ENCODE results near the gene TANGO6. TPM values are rescaled to one million over a fixed set of nuclear protein-coding genes. Genes with fewer than 3 reads are reported as not detected.
"Not testable (repeated sequence)": the region's sequence is repeated elsewhere in the genome, so short reads cannot be mapped to it uniquely, and the experiment has no call there.

The TANGO6 gene
- total and polyA plus RNA-seq, 4 donors, result 10.7 to 24.8 (median 13.9) TPM

DNA sequence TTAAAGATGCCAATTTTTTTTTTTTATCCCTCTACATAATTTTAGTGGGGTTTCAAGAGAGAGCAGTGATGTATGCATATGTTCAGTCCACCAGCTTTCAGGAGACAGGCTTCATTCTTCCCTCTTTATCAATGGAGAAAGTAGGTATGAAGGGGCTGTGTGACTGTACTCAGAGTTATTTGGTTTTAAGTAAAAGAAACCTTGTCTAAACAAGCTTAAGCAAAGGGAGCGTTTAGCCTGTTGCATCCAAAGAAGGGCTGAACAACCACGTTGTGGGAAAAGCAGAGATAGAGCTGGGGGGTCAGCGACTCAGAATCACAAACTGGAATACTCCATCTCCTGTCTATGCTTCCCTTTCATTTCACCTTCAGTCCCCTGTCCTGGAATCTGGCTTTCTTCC, 211.7 kb downstream of the TANGO6 start:
- no peak for DNase-seq (ENCODE audit: low read depth in 4 of 6, low spot score in 6 of 6)
- WGBS (ENCODE audit: insufficient coverage), result no CpG with 5 or more reads among the region's 3 CpGs
- H3K9me3 ChIP-seq (ENCODE audit: control insufficient read depth, insufficient read depth, low read length), result no peaks in the 10 kb centered on the region
- no peak overlapping the region for H3K27ac ChIP-seq (ENCODE audit: low read depth, low read length)
- no peaks in the 10 kb centered on the region for H3K36me3 ChIP-seq (ENCODE audit: control insufficient read depth, insufficient read depth, low read length)
- no peak overlapping the region for H3K4me3 ChIP-seq (ENCODE audit: low read depth, low read length)
- no peaks in the 10 kb centered on the region for H3K27me3 ChIP-seq (ENCODE audit: control insufficient read depth, insufficient read depth, low read length)
- no peaks in the 10 kb centered on the region for H3K4me1 ChIP-seq (ENCODE audit: control insufficient read depth, insufficient read depth, low read length)

DNA sequence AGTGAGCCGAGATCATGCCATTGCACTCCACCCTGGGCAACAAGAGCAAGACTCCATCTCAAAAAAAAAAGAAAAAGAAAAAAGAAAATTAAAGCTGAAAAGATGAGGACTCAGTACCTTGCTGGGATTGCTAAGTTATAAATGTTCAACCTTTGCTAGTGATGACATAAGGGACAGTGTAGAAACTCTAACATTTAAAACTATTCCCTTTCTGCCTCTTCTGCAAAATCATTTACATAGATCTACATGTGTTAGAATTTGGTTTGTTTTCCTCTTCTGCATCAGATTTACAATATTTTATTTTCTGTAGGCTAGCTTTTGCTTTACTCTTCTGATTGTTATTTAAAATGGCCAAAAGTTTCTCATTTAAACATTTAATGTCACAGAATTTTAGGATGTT, 212.6 kb downstream of the TANGO6 start:
- Histone ChIP-seq H3K27me3 (ENCODE audit: control insufficient read depth, insufficient read depth, low read length) (no peaks in the 10 kb centered on the region), H3K36me3 (ENCODE audit: control insufficient read depth, insufficient read depth, low read length) (no peaks in the 10 kb centered on the region), H3K4me3 (ENCODE audit: low read depth, low read length) (no peak overlapping the region), H3K4me1 (ENCODE audit: control insufficient read depth, insufficient read depth, low read length) (no peaks in the 10 kb centered on the region), H3K9me3 (ENCODE audit: control insufficient read depth, insufficient read depth, low read length) (no peaks in the 10 kb centered on the region), H3K27ac (ENCODE audit: low read depth, low read length) (no peak overlapping the region)
- DNase-seq (ENCODE audit: low read depth in 4 of 6, low spot score in 6 of 6), result no peak
- WGBS (ENCODE audit: insufficient coverage), result no CpG with 5 or more reads among the region's 1 CpG

DNA sequence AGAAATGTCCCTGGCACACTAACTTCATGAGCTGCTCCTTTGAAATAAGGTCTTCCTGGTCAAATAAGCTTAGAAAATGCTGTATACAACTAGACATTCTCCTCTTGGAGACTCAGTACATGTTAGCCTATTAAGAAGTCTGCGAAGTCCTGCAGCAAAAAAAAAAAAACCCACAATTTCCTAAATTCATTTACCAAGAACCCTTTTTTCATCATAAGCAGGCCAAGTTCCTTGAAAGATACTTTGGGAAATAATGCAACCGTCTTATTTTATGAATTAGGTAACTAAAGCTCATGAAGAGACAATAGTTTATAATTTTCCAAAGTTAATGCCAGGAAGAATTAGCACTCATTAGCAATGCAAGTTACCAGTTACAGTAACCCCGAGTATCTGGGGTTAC, 213.1 kb downstream of the TANGO6 start:
- Histone ChIP-seq H3K4me1 (ENCODE audit: control insufficient read depth, insufficient read depth, low read length) (no peaks in the 10 kb centered on the region), H3K27me3 (ENCODE audit: control insufficient read depth, insufficient read depth, low read length) (no peaks in the 10 kb centered on the region), H3K36me3 (ENCODE audit: control insufficient read depth, insufficient read depth, low read length) (no peaks in the 10 kb centered on the region)

DNA sequence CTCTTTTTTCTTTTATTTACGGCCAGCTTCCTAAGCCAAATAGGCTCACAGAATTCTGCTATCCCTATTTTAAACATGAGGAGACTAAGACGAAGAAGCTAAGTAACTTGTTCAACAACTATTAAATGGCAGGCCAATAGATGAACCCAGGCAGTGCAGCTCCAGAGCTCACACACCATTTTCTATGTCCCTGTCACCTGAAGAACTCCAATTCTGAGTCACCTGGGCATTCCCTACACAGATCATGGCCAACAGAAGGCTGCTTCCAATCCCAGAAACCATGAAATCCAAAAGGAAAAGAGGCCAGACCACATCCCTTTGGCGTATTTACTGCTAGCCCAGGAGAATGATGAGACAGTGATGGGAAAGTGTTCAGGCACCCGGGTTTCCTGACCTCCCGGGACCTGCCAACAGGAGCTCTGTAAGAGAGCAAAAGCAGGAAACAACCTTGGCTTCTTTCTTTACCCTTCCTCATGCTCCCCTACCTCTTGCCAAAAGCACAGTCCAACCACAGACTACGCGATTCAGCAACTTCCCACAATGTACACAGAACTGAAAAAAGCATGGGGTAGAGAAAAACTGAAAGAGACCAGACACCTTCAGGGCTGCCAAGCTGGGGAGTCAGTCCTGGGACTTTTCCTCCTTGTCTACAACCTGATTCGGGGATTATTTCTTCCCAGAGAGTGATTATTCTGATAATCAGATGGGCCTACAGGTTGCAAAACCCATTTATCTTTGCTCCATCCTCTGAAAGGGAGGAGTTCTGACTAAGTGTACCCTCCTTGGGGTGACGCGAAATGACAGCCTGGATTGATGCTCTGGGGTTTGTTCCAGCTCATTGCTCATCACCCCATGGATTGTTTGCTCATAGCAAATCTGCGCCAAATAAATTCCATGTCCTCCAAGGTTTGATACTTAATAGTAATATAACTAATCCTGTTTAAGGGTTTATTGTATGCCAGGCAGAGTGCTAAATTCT, 214.4 kb downstream of the TANGO6 start:
- H3K27ac ChIP-seq (ENCODE audit: low read depth, low read length), result no peak overlapping the region
- WGBS (ENCODE audit: insufficient coverage), result 65% methylated on average over 5 of the region's 11 CpGs
- H3K4me1 ChIP-seq (ENCODE audit: control insufficient read depth, insufficient read depth, low read length), result no peaks in the 10 kb centered on the region

More for the DNA sequence above, 213.1 kb downstream of the TANGO6 start:
- Histone ChIP-seq H3K9me3 (ENCODE audit: control insufficient read depth, insufficient read depth, low read length) (no peaks in the 10 kb centered on the region), H3K4me3 (ENCODE audit: low read depth, low read length) (no peak overlapping the region), H3K27ac (ENCODE audit: low read depth, low read length) (no peak overlapping the region)
- 80% methylated on average over 1 of the region's 3 CpGs for WGBS (ENCODE audit: insufficient coverage)
- DNase-seq (ENCODE audit: low read depth in 4 of 6, low spot score in 6 of 6), result no peak

DNA sequence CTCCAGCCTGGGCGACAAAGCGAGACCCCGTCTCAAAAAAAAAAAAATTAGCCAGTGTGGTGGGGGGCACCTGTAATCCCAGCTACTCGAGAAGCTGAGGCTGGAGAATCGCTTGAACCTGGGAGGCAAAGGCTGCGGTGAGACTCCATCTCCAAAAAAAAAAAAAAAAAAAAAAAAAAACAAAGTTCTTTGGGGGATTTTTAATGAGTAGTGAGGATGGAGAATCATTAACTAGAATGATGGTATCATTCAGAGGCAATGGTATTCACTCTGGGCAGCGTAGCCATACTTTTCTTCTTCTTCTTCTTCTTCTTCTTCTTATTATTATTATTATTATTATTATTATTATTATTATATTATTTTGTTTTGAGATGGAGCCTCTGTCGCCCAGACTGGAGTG, 220.2 kb downstream of the TANGO6 start:
- not testable (repeated sequence) for H3K27me3 ChIP-seq (ENCODE audit: control insufficient read depth, insufficient read depth, low read length); H3K36me3 ChIP-seq (ENCODE audit: control insufficient read depth, insufficient read depth, low read length); H3K9me3 ChIP-seq (ENCODE audit: control insufficient read depth, insufficient read depth, low read length); H3K4me3 ChIP-seq (ENCODE audit: low read depth, low read length); H3K27ac ChIP-seq (ENCODE audit: low read depth, low read length); H3K4me1 ChIP-seq (ENCODE audit: control insufficient read depth, insufficient read depth, low read length); DNase-seq (ENCODE audit: low read depth in 4 of 6, low spot score in 6 of 6)
- WGBS (ENCODE audit: insufficient coverage), result no CpG with 5 or more reads among the region's 8 CpGs

More for the DNA sequence above, 214.4 kb downstream of the TANGO6 start:
- Histone ChIP-seq H3K9me3 (ENCODE audit: control insufficient read depth, insufficient read depth, low read length) (no peaks in the 10 kb centered on the region), H3K36me3 (ENCODE audit: control insufficient read depth, insufficient read depth, low read length) (no peaks in the 10 kb centered on the region), H3K4me3 (ENCODE audit: low read depth, low read length) (no peak overlapping the region), H3K27me3 (ENCODE audit: control insufficient read depth, insufficient read depth, low read length) (no peaks in the 10 kb centered on the region)
- DNase-seq (ENCODE audit: low read depth in 4 of 6, low spot score in 6 of 6), result peak in 1 of 6 donors; percentile 23

DNA sequence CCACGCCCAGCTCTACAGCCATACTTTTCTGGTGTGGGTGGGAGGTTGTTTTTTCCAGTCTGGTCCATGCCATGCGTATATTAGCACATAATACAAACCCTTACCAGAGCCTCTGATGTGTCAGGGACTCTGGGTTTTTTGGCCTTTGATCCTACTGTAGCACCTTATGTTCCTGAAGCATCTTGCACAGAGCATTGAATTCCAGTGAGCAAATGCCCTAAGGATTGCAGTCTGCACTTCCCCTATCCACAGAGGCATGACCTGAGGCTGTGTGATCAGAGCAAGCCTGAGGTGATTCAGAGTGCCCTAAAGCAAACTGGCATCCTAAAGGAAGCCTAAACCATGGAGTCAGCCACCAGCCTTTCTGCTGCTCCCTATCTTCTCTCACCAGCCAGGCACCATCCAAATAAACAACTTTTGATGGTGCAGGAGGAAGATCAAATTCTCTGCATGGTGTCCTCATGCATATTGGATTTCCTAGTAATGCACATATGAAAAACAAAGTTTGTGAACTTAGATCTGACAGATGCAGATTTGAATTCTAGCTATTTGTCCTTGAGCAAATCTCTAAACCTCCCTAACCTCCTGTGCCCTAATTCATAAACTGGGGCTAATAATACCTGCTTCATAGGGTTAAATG, 220.9 kb downstream of the TANGO6 start:
- no peaks in the 10 kb centered on the region for H3K9me3 ChIP-seq (ENCODE audit: control insufficient read depth, insufficient read depth, low read length)
- H3K27me3 ChIP-seq (ENCODE audit: control insufficient read depth, insufficient read depth, low read length), result no peaks in the 10 kb centered on the region
- no peak overlapping the region for H3K4me3 ChIP-seq (ENCODE audit: low read depth, low read length)
- no peaks in the 10 kb centered on the region for H3K36me3 ChIP-seq (ENCODE audit: control insufficient read depth, insufficient read depth, low read length)
- WGBS (ENCODE audit: insufficient coverage), result no CpG with 5 or more reads among the region's 2 CpGs
- H3K27ac ChIP-seq (ENCODE audit: low read depth, low read length), result no peak overlapping the region
- DNase-seq (ENCODE audit: low read depth in 4 of 6, low spot score in 6 of 6), result no peak
- peaks cover 5% of the 10 kb centered on the region for H3K4me1 ChIP-seq (ENCODE audit: control insufficient read depth, insufficient read depth, low read length)

DNA sequence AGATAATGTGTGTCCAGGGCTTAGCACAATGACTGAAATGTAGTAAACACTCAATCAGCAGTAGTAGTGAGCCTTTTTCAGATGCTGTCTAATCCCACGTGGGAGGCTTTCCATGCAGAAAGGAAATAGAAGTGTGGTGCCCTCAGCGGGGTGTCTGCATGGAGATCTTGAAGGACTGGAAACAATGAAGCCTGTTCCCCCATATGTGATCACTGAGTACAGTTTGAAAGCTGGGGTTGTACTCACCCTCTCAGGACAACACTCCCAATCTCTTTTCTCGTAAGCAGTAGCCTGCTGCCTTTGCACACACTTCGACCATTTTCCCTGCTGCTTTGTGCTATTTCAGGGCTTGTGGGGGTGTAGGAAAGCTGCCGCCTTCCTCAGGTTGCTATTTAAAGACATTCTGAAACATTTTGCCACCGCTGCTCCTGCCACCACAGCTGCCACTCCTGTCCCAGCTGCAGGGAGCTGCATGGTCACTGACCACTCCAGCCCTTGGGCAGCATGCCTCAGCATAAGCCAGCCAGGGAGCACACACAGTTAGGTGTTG, 221.5 kb downstream of the TANGO6 start:
- WGBS (ENCODE audit: insufficient coverage), result 24% methylated on average over 3 of the region's 6 CpGs
- Histone ChIP-seq H3K9me3 (ENCODE audit: control insufficient read depth, insufficient read depth, low read length) (no peaks in the 10 kb centered on the region), H3K4me1 (ENCODE audit: control insufficient read depth, insufficient read depth, low read length) (peaks cover 5% of the 10 kb centered on the region), H3K27ac (ENCODE audit: low read depth, low read length) (no peak overlapping the region), H3K36me3 (ENCODE audit: control insufficient read depth, insufficient read depth, low read length) (no peaks in the 10 kb centered on the region), H3K4me3 (ENCODE audit: low read depth, low read length) (no peak overlapping the region), H3K27me3 (ENCODE audit: control insufficient read depth, insufficient read depth, low read length) (no peaks in the 10 kb centered on the region)
- DNase-seq (ENCODE audit: low read depth in 4 of 6, low spot score in 6 of 6), result peak in 1 of 6 donors; percentile 44

DNA sequence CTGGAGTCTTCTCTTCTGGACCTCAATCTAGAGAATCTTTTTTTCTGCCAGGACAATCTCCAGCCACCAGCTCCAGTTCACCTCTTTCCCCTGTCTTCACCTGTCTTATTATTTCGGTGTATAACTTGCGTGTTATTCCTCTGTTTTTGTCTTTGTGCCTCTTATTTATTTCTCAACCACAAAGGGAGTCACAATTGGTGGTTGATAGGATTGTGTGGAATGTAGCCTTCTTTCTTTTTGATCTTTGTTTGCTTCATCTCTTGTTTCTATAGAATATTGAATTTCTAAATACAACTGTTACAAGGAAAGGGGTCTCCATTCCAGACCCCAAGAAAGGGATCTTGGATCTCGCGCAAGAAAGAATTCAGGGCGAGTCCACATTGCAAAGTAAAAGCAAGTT, 226.2 kb downstream of the TANGO6 start:
- Histone ChIP-seq H3K27ac (ENCODE audit: low read depth, low read length) (no peak overlapping the region), H3K36me3 (ENCODE audit: control insufficient read depth, insufficient read depth, low read length) (no peaks in the 10 kb centered on the region), H3K27me3 (ENCODE audit: control insufficient read depth, insufficient read depth, low read length) (no peaks in the 10 kb centered on the region), H3K9me3 (ENCODE audit: control insufficient read depth, insufficient read depth, low read length) (no peaks in the 10 kb centered on the region), H3K4me1 (ENCODE audit: control insufficient read depth, insufficient read depth, low read length) (peaks cover 9% of the 10 kb centered on the region), H3K4me3 (ENCODE audit: low read depth, low read length) (no peak overlapping the region)
- no peak for DNase-seq (ENCODE audit: low read depth in 4 of 6, low spot score in 6 of 6)
- WGBS (ENCODE audit: insufficient coverage), result no CpG with 5 or more reads among the region's 5 CpGs

DNA sequence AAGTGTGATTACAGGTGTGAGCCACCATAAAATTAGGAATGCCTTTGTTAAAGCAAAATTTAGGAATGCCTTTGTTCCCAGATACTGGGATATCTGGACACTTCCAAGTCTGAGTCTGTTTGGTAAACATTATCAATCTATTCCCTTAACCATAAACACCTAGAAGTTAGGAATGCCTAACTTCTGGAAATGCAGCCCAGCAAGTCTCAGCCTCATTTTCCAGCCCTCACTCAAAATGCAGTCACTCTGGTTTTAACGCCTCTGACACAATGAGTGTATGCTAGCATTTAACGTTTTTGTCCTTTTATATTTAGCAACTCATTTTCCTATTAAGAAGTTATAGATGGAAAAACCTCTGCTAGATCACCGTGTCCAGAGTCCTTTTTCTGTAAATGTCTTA, 227.7 kb downstream of the TANGO6 start:
- no peak for DNase-seq (ENCODE audit: low read depth in 4 of 6, low spot score in 6 of 6)
- no peaks in the 10 kb centered on the region for H3K27me3 ChIP-seq (ENCODE audit: control insufficient read depth, insufficient read depth, low read length)
- WGBS (ENCODE audit: insufficient coverage), result no CpG with 5 or more reads among the region's 3 CpGs
- no peaks in the 10 kb centered on the region for H3K36me3 ChIP-seq (ENCODE audit: control insufficient read depth, insufficient read depth, low read length)
- H3K9me3 ChIP-seq (ENCODE audit: control insufficient read depth, insufficient read depth, low read length), result no peaks in the 10 kb centered on the region
- H3K27ac ChIP-seq (ENCODE audit: low read depth, low read length), result no peak overlapping the region
- peaks cover 4% of the 10 kb centered on the region for H3K4me1 ChIP-seq (ENCODE audit: control insufficient read depth, insufficient read depth, low read length)
- no peak overlapping the region for H3K4me3 ChIP-seq (ENCODE audit: low read depth, low read length)

Measured in spinal cord (tissue), 10 donors.